Psoas muscle (tissue), 8 donors: Measurements from ENCODE around the gene MTCH1. TPM values are rescaled to one million over a fixed set of nuclear protein-coding genes. Genes with fewer than 3 reads are reported as not detected.
A peak's percentile ranks its signal among the peaks of the same experiment; 100 is the strongest.

ENCODE experiments used
- ATAC-seq, 4 donors: fragments of 200-7000 bp; cut with Tn5 transposase; one replicate each; pipeline ENCODE4 v1.9.1; 2020; ENCODE audit warnings: moderate library complexity in 3 of 4, mild to moderate bottlenecking in 2 of 4
- DNase-seq, 2 donors: peaks; one replicate each; pipeline ENCODE4 v3.0.0-alpha.2; 2020
- H3K27ac ChIP-seq: fragments of 200-600 bp; one replicate; pipeline ENCODE4 v1.8.0; 2022
- H3K27me3 ChIP-seq, 3 donors: fragments of 200-600 bp in 1 of 3; one replicate each; pipeline versions ENCODE4 v1.6.1 to v1.8.0; 2013 to 2022; ENCODE audit warnings: low read length in 2 of 3, mild to moderate bottlenecking in 2 of 3, moderate library complexity in 1 of 3; ENCODE audit not compliant: insufficient read depth in 3 of 3
- H3K36me3 ChIP-seq, 2 donors: fragments of 200-600 bp in 1 of 2; one replicate each; pipeline versions ENCODE4 v1.6.1 to v1.8.0; 2013 to 2022; ENCODE audit warnings: low read depth in 1 of 2, mild to moderate bottlenecking in 1 of 2, moderate library complexity in 1 of 2; ENCODE audit not compliant: insufficient read depth in 1 of 2
- H3K4me1 ChIP-seq: fragments of 200-600 bp; one replicate; pipeline ENCODE4 v1.8.0; 2022
- H3K4me3 ChIP-seq: fragments of 200-600 bp; one replicate; pipeline ENCODE4 v1.8.0; 2022; ENCODE audit warnings: mild to moderate bottlenecking
- H3K9me3 ChIP-seq: fragments of 200-600 bp; one replicate; pipeline ENCODE4 v1.8.0; 2022
- WGBS, 3 donors: extraction: QIAGEN DNeasy Blood & Tissue Kit; methylation state at CpG; one replicate each; pipeline versions ENCODE4 v1.1.6 to v1.1.7; 2013; 5-methylcytosine and 5-hydroxymethylcytosine counted together
- intact Hi-C, 2 donors: fragments of 100-400 bp; cut with DNase I; formaldehyde crosslinking; loops; one replicate each; pipeline versions ENCODE4 v1.11.0 to v1.14.2; 2022
- long read RNA-seq, 2 donors: library from polyadenylated mRNA; unstranded; transcript quantifications; one replicate each; pipeline ENCODE4 v2.0.0, GENCODE V29; 2021
- polyA plus RNA-seq, 3 donors: library from polyadenylated mRNA; stranded (reverse); fragments of 200-250 nt; gene quantifications; one replicate each; pipeline ENCODE4 v1.2.3, GENCODE V29; 2013
- total RNA-seq, 4 donors: library from RNA; stranded (reverse); fragmentation: NEBNext Ultra II Directional in 2 of 4; extraction: Animal tissue kit (Norgen Biotek cat#: 25700) in 2 of 4; gene quantifications; one replicate each; pipeline versions ENCODE4 v1.2.1 to v1.2.4, GENCODE V29; 2021 to 2023
- TF ChIP-seq, protein P1 (sequence below): fragments of 200-600 bp; IDR thresholded peaks from one replicate; pipeline ENCODE4 v1.8.0; 2022; ENCODE audit warnings: antibody characterized with exemption
- donor health status: healthy with polysubstance abuse.
- donor health status: DM: no; HTN: no; CAD: no; lungs with moderate emphysema.
- donor health status: Bipolar disorder and iron deficiency.
- donor health status: healthy.
- donor health status: DM: yes; HTN: yes; CAD: no.
- donor health status: DM: no; HTN: no; CAD: no.
- donor health status: DM: no; HTN: no; CAD: no.
- donor health status: DM: yes; HTN: yes; CAD: no.

The MTCH1 gene, protein sequence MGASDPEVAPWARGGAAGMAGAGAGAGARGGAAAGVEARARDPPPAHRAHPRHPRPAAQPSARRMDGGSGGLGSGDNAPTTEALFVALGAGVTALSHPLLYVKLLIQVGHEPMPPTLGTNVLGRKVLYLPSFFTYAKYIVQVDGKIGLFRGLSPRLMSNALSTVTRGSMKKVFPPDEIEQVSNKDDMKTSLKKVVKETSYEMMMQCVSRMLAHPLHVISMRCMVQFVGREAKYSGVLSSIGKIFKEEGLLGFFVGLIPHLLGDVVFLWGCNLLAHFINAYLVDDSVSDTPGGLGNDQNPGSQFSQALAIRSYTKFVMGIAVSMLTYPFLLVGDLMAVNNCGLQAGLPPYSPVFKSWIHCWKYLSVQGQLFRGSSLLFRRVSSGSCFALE
- total RNA-seq (10 to 100 TPM; 74.6 to 89.2 (median 85.4) TPM), polyA plus RNA-seq (100 to 1,000 TPM; 110 to 230 (median 145) TPM)
- long read RNA-seq, donor 1, transcript MTCH1-202 (12 exons, 2,057 nt) = major isoform, 95 of 194 reads
- long read RNA-seq, donor 1, transcript MTCH1-201 (12 exons, 2,006 nt) = minor isoform, 71 of 194 reads
- long read RNA-seq, donor 1, partial matches to known transcripts = 7 of 194 reads
- long read RNA-seq, donor 1, other reads (novel, unspliced or antisense) = 19 of 194 reads
- long read RNA-seq, donor 2, transcript MTCH1-201 (12 exons, 2,006 nt) = major isoform, 178 of 411 reads
- long read RNA-seq, donor 2, transcript MTCH1-202 (12 exons, 2,057 nt) = minor isoform, 154 of 411 reads
- long read RNA-seq, donor 2, transcript MTCH1-204 (11 exons, 1,572 nt) = minor isoform, 16 of 411 reads
- long read RNA-seq, donor 2, partial matches to known transcripts = 31 of 411 reads
- long read RNA-seq, donor 2, other reads (novel, unspliced or antisense) = 32 of 411 reads

DNA sequence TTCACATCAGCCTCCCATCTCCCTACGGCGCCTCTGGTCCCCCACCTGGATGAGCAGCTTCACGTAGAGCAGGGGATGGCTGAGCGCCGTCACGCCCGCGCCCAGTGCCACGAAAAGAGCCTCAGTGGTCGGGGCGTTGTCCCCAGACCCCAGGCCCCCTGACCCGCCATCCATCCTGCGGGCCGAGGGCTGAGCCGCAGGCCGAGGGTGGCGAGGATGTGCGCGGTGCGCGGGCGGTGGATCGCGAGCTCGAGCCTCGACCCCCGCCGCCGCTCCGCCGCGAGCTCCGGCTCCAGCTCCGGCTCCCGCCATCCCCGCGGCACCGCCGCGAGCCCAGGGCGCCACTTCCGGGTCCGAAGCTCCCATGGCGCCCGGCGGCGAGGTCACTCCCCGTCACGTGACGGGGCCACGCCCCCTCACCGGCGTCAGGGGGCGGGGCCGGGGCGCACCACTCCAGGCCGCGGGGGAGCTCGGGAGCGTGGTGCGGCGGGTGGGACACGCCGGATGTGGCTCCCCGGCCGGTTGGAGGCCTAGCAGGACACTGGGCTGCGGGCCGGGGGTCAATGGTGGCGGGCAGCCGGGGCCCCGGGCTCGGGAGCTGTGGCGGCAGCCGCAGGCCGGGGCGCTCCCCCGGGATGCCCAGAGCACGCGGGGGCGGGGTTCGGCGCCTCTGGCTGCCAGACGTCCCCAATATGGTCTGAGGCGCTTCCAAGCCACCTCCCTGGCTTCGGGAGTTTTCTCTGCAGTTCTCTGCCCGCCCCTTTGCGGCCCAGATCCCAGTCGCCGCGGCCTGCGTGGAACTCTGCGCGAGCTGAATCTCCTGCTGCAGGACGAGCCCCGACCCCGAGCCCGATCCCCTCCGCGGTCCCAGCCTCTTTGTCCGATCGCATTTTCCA, at the start of gene MTCH1:
TSS of gene MTCH1 (minus strand) at position 389 of the 896 bp plus-strand sequence. CDS start at position 366, 23 bp downstream.
- peak; percentile 89 to 96 for DNase-seq
- Histone ChIP-seq H3K36me3 (no peaks in the 10 kb centered on the region), H3K27ac (peak within 1 kb of the TSS; percentile 94), H3K4me1 (peaks cover 35% of the 10 kb centered on the region), H3K9me3 (no peaks in the 10 kb centered on the region), H3K27me3 (no peaks in the 10 kb centered on the region), H3K4me3 (peak within 1 kb of the TSS; percentile 98)
- ATAC-seq = peak; percentile 95 to 97 (median 96)
- TF ChIP-seq, protein P1, sequence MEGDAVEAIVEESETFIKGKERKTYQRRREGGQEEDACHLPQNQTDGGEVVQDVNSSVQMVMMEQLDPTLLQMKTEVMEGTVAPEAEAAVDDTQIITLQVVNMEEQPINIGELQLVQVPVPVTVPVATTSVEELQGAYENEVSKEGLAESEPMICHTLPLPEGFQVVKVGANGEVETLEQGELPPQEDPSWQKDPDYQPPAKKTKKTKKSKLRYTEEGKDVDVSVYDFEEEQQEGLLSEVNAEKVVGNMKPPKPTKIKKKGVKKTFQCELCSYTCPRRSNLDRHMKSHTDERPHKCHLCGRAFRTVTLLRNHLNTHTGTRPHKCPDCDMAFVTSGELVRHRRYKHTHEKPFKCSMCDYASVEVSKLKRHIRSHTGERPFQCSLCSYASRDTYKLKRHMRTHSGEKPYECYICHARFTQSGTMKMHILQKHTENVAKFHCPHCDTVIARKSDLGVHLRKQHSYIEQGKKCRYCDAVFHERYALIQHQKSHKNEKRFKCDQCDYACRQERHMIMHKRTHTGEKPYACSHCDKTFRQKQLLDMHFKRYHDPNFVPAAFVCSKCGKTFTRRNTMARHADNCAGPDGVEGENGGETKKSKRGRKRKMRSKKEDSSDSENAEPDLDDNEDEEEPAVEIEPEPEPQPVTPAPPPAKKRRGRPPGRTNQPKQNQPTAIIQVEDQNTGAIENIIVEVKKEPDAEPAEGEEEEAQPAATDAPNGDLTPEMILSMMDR = no peak
- WGBS, 3 donors = 0 to 1% (median 0%) methylated on average over 74 to 101 of the region's 101 CpGs
- intact Hi-C loops = loop anchor here in 1 of 2 donors (10.0 kb wide), 1 partner anchor 221 kb away; no protein-coding TSS in a partner anchor

DNA sequence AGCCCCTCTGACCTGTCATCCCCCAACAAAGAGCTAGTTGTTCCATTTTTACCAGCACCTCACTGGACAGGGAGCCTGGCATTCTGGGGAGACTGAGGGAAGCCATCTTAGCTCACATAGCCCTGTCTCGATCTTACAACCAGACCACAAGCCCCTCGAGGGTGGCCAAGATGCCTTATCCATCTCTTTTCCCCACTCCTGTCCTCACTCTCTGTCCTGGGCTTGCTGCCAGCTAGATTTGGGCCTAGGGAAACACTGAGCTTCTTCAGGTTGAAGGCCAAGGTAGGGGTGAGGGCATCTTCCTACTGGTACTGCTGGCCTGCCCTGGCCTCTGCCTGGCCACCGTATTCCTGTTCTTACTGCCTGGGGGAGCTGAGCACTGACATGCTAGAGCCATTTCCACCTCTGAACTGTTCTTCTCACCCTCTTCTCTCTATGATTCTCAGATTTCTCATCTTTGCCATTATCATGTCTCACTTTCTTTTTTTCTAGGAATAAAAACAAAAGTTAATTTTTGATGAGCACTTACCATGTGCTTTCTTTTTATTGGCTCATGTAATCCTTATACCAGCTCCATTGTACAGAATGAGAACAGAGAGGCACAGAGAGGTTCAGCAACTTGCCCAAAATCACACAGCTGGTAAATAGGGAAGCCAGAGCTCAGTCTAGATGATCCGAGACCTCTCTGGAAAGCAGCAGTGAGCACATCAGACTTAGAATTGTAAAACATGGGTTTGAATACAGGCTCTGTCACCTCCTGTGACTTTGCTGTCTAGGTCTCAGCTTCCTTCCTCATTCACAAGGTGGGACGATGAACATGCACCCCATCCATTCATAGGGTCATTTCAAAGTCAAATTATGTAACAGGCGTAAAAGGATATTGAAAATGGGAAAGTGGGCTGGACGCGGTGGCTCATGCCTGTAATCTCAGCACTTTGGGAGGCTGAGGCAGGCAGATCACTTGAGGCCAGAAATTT, 48.1 kb upstream of the MTCH1 start:
- WGBS, 3 donors = 72 to 77% (median 73%) methylated on average over 8 of the region's 8 CpGs
- Histone ChIP-seq H3K9me3 (no peaks in the 10 kb centered on the region), H3K4me3 (no peak overlapping the region), H3K4me1 (no peaks in the 10 kb centered on the region), H3K27ac (no peak overlapping the region), H3K36me3 (no peaks in the 10 kb centered on the region), H3K27me3 (no peaks in the 10 kb centered on the region)
- TF ChIP-seq, protein P1 = no peak
- DNase-seq = no peak
- ATAC-seq = no peak
- intact Hi-C loops = no loop called here

GRCh38 chr6:37033255-37033654, 47.3 kb upstream of the MTCH1 start:
- TF ChIP-seq, protein P1 = no peak
- ATAC-seq (no peak), DNase-seq (no peak)
- 82 to 86% (median 82%) methylated on average over 7 of the region's 7 CpGs for WGBS, 3 donors
- H3K4me1 ChIP-seq = no peaks in the 10 kb centered on the region
- intact Hi-C loops = no loop called here
- H3K36me3 ChIP-seq = no peaks in the 10 kb centered on the region
- no peak overlapping the region for H3K27ac ChIP-seq
- no peaks in the 10 kb centered on the region for H3K27me3 ChIP-seq
- no peaks in the 10 kb centered on the region for H3K9me3 ChIP-seq
- H3K4me3 ChIP-seq = no peak overlapping the region
